HCT116 (cell line): ENCODE data around the gene EIF3F. TPM values are rescaled to one million over a fixed set of nuclear protein-coding genes. Genes with fewer than 3 reads are reported as not detected.

Experiments used
- ATAC-seq: fragments of 200-7000 bp; cut with Tn5 transposase; 2 replicates; pipeline ENCODE4 v1.9.1; 2020; ENCODE audit warnings: mild to moderate bottlenecking, moderate library complexity
- BruUV-seq: library from RNA; stranded (reverse); fragments of 400-500 nt; replicated peaks from 2 replicates; lab custom pipeline; 2021; lab: Mats Ljungman, UMichigan
- CTCF ChIA-PET: fragments of 300-600 bp; sonication (Branson Sonifier 250); formaldehyde crosslinking; loops from one replicate; lab custom pipeline; 2021; ENCODE audit warnings: antibody characterized with exemption; lab: Charles Lee
- POLR2A ChIA-PET: fragments of 300-600, 350-600 bp; sonication (Branson Sonifier 250); formaldehyde crosslinking; loops from one replicate; lab custom pipeline; 2021; ENCODE audit warnings: antibody characterized with exemption; lab: Charles Lee
- RAD21 ChIA-PET, 2 experiments: fragments of 300-600 bp; sonication (Branson Sonifier 250); formaldehyde crosslinking; loops; one replicate each; lab custom pipeline; 2023; ENCODE audit warnings: low total read pairs in 2 of 2; ENCODE audit not compliant: uncharacterized antibody in 2 of 2, unreplicated experiment in 2 of 2, low non-redundant PET in 1 of 2; lab: Charles Lee
- DNase-seq: peaks from one replicate; pipeline ENCODE4 v3.0.0-alpha.2; 2010; ENCODE audit warnings: low read depth, low spot score
- H2AFZ ChIP-seq: fragments of 200-600 bp; shearing (Covaris generic), sonication (generic); 2 replicates; pipeline ENCODE4 v1.6.1; 2017; ENCODE audit warnings: low read depth, mixed run types, mixed read lengths, antibody characterized with exemption, low read length; ENCODE audit not compliant: poor library complexity, severe bottlenecking
- H3K27ac ChIP-seq: 2 replicates; pipeline ENCODE4 v1.5.1; 2012; ENCODE audit warnings: low read depth, low read length
- H3K27me3 ChIP-seq: fragments of 200-600 bp; sonication (generic); 2 replicates; pipeline ENCODE4 v1.6.1; 2016; ENCODE audit warnings: mixed run types, low read length, mixed read lengths; ENCODE audit not compliant: insufficient read depth
- H3K36me3 ChIP-seq, 2 experiments: fragments of 200-500 bp in 1 of 2; fragments of 200-600 bp in 1 of 2; sonication (Bioruptor generic) in 1 of 2; sonication (generic) in 1 of 2; 2 replicates each; pipeline versions ENCODE4 v1.5.1 to v1.6.1; 2014 to 2016; ENCODE audit warnings: low read length in 2 of 2, inconsistent platforms in 1 of 2, mixed read lengths in 1 of 2, mixed run types in 1 of 2; ENCODE audit not compliant: insufficient read depth in 2 of 2, control insufficient read depth in 1 of 2
- H3K4me1 ChIP-seq, 2 experiments: fragments of 200-600 bp in 1 of 2; sonication (generic) in 1 of 2; 2 replicates each; pipeline versions ENCODE4 v1.5.1 to v1.6.1; 2012 to 2017; ENCODE audit warnings: low read length in 2 of 2, inconsistent platforms in 1 of 2, mild to moderate bottlenecking in 1 of 2, mixed read lengths in 1 of 2, mixed run types in 1 of 2, moderate library complexity in 1 of 2; ENCODE audit not compliant: insufficient read depth in 2 of 2, control insufficient read depth in 1 of 2
- H3K4me2 ChIP-seq: fragments of 200-600 bp; sonication (generic); 2 replicates; pipeline ENCODE4 v1.6.1; 2017; ENCODE audit warnings: mixed run types, low read length, mixed read lengths
- H3K4me3 ChIP-seq, 2 experiments: fragments of 200-600 bp in 1 of 2; sonication (generic) in 1 of 2; replicated peaks in 1 of 2; 2 replicates each; pipeline ENCODE4 v1.5.1; 2011 to 2016; ENCODE audit warnings: low read length in 2 of 2, control low read depth in 1 of 2, low read depth in 1 of 2, mild to moderate bottlenecking in 1 of 2, mixed read lengths in 1 of 2, mixed run types in 1 of 2
- H3K79me2 ChIP-seq: fragments of 200-600 bp; sonication (generic); 2 replicates; pipeline ENCODE4 v1.6.1; 2017; ENCODE audit warnings: mild to moderate bottlenecking, mixed run types, low read length, moderate library complexity, mixed read lengths; ENCODE audit not compliant: insufficient read depth
- H3K9ac ChIP-seq: fragments of 200-600 bp; sonication (generic); 2 replicates; pipeline ENCODE4 v1.6.1; 2016; ENCODE audit warnings: low read length, mixed read lengths
- H3K9me2 ChIP-seq: fragments of 200-600 bp; sonication (generic), shearing (Covaris generic); 2 replicates; pipeline ENCODE4 v1.6.1; 2017; ENCODE audit warnings: mixed run types, mild to moderate bottlenecking, moderate library complexity; ENCODE audit not compliant: insufficient read depth
- H3K9me3 ChIP-seq, 2 experiments: fragments of 200-500 bp in 1 of 2; fragments of 200-600 bp in 1 of 2; sonication (Bioruptor generic) in 1 of 2; sonication (generic) in 1 of 2; 2 replicates each; pipeline ENCODE4 v1.6.1; 2014 to 2017; ENCODE audit warnings: low read length in 2 of 2, mixed read lengths in 2 of 2, inconsistent platforms in 1 of 2, low read depth in 1 of 2, mild to moderate bottlenecking in 1 of 2, mixed run types in 1 of 2, moderate library complexity in 1 of 2; ENCODE audit not compliant: control insufficient read depth in 1 of 2, insufficient read depth in 1 of 2
- H4K20me1 ChIP-seq: fragments of 200-600 bp; sonication (generic), shearing (Covaris generic); 2 replicates; pipeline ENCODE4 v1.6.1; 2017; ENCODE audit warnings: mixed run types, mild to moderate bottlenecking, moderate library complexity; ENCODE audit not compliant: insufficient read depth
- EGR1 ChIP-seq: IDR thresholded peaks from 2 replicates; pipeline ENCODE4 v1.6.1; 2012; ENCODE audit warnings: low read depth
- ELF1 ChIP-seq: IDR thresholded peaks from 2 replicates; pipeline ENCODE4 v1.6.1; 2012; ENCODE audit warnings: low read depth, borderline replicate concordance
- FOSL1 ChIP-seq: IDR thresholded peaks from 2 replicates; pipeline ENCODE4 v1.6.1; 2012; ENCODE audit warnings: low read depth
- JUND ChIP-seq: IDR thresholded peaks from 2 replicates; pipeline ENCODE4 v1.6.1; 2012
- POLR2A ChIP-seq: IDR thresholded peaks from 2 replicates; pipeline ENCODE4 v1.7.0; 2011; ENCODE audit warnings: borderline replicate concordance; ENCODE audit not compliant: insufficient read depth, insufficient read length; ENCODE audit errors: extremely low read depth
- POLR2AphosphoS5 ChIP-seq: IDR thresholded peaks from 2 replicates; pipeline ENCODE4 v1.6.1; 2011; ENCODE audit warnings: mild to moderate bottlenecking, low read depth, low read length, moderate library complexity
- SIN3A ChIP-seq: IDR thresholded peaks from 2 replicates; pipeline ENCODE4 v1.6.1; 2012; ENCODE audit warnings: low read depth
- SP1 ChIP-seq: IDR thresholded peaks from 2 replicates; pipeline ENCODE4 v1.6.1; 2012; ENCODE audit warnings: low read depth
- SRF ChIP-seq: IDR thresholded peaks from 2 replicates; pipeline ENCODE4 v1.6.1; 2012; ENCODE audit warnings: low read depth
- YY1 ChIP-seq: IDR thresholded peaks from 2 replicates; pipeline ENCODE4 v1.6.1; 2011; ENCODE audit warnings: low read length, low read depth, moderate library complexity, mild to moderate bottlenecking; ENCODE audit not compliant: insufficient replicate concordance; ENCODE audit errors: extremely low read depth
- ZFX ChIP-seq: fragments of 450-650 bp; IDR thresholded peaks from 2 replicates; pipeline ENCODE4 v1.6.1; 2017
- intact Hi-C: fragments of 100-400 bp; cut with micrococcal nuclease; formaldehyde crosslinking; loops from 2 replicates; pipeline ENCODE4 v1.10.0; 2022
- total RNA-seq: library from RNA; stranded (reverse); gene quantifications from one replicate; pipeline ENCODE4 v1.2.1, GENCODE V29; 2021; ENCODE audit not compliant: unreplicated experiment
- TF ChIP-seq, protein P1 (sequence below): IDR thresholded peaks from 2 replicates; pipeline ENCODE4 v1.6.1; 2012
- TF ChIP-seq, protein P2 (sequence below), 3 experiments: fragments of 200-600 bp in 1 of 3; sonication (generic) in 1 of 3; IDR thresholded peaks in 2 of 3; conservative IDR thresholded peaks in 1 of 3; 2 replicates each; pipeline ENCODE4 v1.5.1; 2012 to 2017; ENCODE audit warnings: low read depth in 2 of 3, low read length in 2 of 3, antibody characterized with exemption in 1 of 3, borderline replicate concordance in 1 of 3, control low read depth in 1 of 3, mild to moderate bottlenecking in 1 of 3, mixed read lengths in 1 of 3, mixed run types in 1 of 3, moderate library complexity in 1 of 3; ENCODE audit not compliant: insufficient read depth in 1 of 3
- TF ChIP-seq, protein P3 (sequence below): IDR thresholded peaks from 2 replicates; pipeline ENCODE4 v1.6.1; 2011; ENCODE audit warnings: mild to moderate bottlenecking, low read length, moderate library complexity; ENCODE audit not compliant: insufficient replicate concordance; ENCODE audit errors: extremely low read depth

Gene EIF3F
- total RNA-seq, 1 experiment from 2014 or later: 313 TPM

DNA sequence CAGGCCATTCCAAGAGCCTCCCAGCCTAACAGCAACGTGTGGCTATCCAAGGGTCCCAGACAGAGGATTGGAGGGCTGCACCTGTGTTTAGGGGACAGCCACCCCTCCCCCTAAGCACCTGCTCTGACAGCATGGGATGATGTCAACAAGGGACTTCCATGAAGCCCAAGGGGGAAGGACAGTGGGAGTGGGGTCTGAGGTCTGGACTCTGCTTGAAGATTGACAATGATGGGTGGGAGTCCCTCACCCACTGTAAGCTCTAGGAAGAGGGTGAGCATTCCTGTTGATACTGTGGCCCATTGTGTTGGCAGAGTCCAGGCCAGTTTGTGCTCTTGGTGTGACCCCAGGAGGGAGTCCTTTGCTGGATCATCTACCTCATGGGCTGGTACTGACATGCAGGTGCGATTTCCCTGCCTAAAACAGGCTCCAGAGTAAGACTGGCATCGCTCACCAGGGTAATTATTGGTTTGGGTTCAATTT is 47.0 kb downstream of the EIF3F start:
- RAD21 ChIA-PET: interaction anchor here (1.5 to 2.4 kb wide), 3 partner anchors 57 to 66 kb away, joined by 3 to 10 read pairs (median 9); no protein-coding TSS in a partner anchor
- Histone ChIP-seq H3K4me1 (peaks cover 0 to 10% of the 10 kb centered on the region in 2 experiments; a peak in 2 of 4 replicates), H3K9me3 (no peaks in the 10 kb centered on the region), H4K20me1 (no peaks in the 10 kb centered on the region), H2AFZ (no peak overlapping the region)
- intact Hi-C loops: no loop called here
- TF ChIP-seq FOSL1 (no peak), ELF1 (no peak), ZFX (no peak), SP1 (no peak), SRF (no peak), YY1 (no peak), EGR1 (no peak), POLR2AphosphoS5 (no peak)
- TF ChIP-seq, all 23 proteins: peak for 0
- Histone ChIP-seq H3K79me2 (no peaks in the 10 kb centered on the region), H3K36me3 (no peaks in the 10 kb centered on the region), H3K4me3 (no peak overlapping the region), H3K9me2 (no peaks in the 10 kb centered on the region), H3K27ac (no peak overlapping the region), H3K4me2 (no peak overlapping the region), H3K27me3 (no peaks in the 10 kb centered on the region; the same call in 1 of the 2 replicates), H3K9ac (no peak overlapping the region)
- ChIA-PET POLR2A (no interaction called here), CTCF (interaction anchor here (0.9 to 4.3 kb wide), 8 partner anchors 10 to 533 kb away, joined by 4 to 57 read pairs (median 8); no protein-coding TSS in a partner anchor)
- no TSS peak for BruUV-seq
- DNase-seq (no peak), ATAC-seq (no peak)

DNA sequence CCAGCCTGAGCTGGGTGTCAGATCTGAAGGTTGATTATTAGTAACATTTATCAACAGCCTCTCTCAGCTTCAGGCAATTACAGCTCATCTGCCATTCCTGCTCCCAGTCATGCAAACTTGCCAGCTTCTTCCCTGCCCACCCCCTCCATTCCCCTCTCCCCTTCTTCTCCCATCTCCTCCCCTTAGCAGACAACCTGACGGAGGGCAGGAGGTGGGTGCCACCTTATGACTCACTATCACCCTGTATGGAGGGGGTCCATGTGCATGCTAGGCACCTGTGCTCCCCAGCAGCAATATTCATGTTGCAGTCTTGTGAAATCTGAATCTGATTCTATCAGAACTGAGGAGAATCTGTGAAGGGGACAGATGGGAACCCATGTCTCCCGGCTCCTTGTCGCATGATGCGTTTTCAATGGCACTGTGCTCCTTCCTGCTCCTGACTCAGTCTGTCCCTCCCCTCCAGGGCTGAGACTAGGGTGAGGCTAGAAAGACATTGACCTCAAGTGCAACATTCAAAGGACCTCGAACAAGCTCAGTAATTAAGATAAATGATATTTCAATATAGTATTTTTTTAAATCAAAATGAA is 47.6 kb downstream of the EIF3F start:
- Histone ChIP-seq H3K4me3 (no peak overlapping the region), H2AFZ (no peak overlapping the region), H3K4me2 (no peak overlapping the region), H3K27me3 (no peaks in the 10 kb centered on the region; the same call in 1 of the 2 replicates), H3K9ac (no peak overlapping the region), H3K9me2 (no peaks in the 10 kb centered on the region), H4K20me1 (no peaks in the 10 kb centered on the region), H3K4me1 (peaks cover 0 to 10% of the 10 kb centered on the region in 2 experiments; a peak in 2 of 4 replicates), H3K79me2 (no peaks in the 10 kb centered on the region), H3K9me3 (no peaks in the 10 kb centered on the region), H3K36me3 (no peaks in the 10 kb centered on the region), H3K27ac (no peak overlapping the region)
- intact Hi-C loops: no loop called here
- CTCF ChIA-PET: interaction anchor here (0.6 to 4.3 kb wide), 5 partner anchors 16 to 65 kb away, joined by 4 to 57 read pairs (median 9); no protein-coding TSS in a partner anchor
- POLR2A ChIA-PET: no interaction called here
- no TSS peak for BruUV-seq
- ATAC-seq (no peak), DNase-seq (no peak)
- RAD21 ChIA-PET: interaction anchor here in 1 of 2 experiments (2.4 kb wide), 1 partner anchor 56 kb away, joined by 9 read pairs; no protein-coding TSS in a partner anchor
- TF ChIP-seq, protein P1, sequence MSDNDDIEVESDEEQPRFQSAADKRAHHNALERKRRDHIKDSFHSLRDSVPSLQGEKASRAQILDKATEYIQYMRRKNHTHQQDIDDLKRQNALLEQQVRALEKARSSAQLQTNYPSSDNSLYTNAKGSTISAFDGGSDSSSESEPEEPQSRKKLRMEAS: no peak
- TF ChIP-seq POLR2A: no peak
- no peak for TF ChIP-seq FOSL1
- TF ChIP-seq ZFX: no peak
- no peak for TF ChIP-seq SRF
- no peak for TF ChIP-seq SIN3A
- no peak for TF ChIP-seq YY1
- TF ChIP-seq, protein P2, sequence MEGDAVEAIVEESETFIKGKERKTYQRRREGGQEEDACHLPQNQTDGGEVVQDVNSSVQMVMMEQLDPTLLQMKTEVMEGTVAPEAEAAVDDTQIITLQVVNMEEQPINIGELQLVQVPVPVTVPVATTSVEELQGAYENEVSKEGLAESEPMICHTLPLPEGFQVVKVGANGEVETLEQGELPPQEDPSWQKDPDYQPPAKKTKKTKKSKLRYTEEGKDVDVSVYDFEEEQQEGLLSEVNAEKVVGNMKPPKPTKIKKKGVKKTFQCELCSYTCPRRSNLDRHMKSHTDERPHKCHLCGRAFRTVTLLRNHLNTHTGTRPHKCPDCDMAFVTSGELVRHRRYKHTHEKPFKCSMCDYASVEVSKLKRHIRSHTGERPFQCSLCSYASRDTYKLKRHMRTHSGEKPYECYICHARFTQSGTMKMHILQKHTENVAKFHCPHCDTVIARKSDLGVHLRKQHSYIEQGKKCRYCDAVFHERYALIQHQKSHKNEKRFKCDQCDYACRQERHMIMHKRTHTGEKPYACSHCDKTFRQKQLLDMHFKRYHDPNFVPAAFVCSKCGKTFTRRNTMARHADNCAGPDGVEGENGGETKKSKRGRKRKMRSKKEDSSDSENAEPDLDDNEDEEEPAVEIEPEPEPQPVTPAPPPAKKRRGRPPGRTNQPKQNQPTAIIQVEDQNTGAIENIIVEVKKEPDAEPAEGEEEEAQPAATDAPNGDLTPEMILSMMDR (IDR thresholded peaks at IDR 0.05 in 2 of 3, conservative IDR thresholded peaks at IDR 0.05 in 1 of 3; ENCODE audit: borderline replicate concordance in 1 of 3, insufficient read depth in 1 of 3, low read depth in 2 of 3, low read length in 2 of 3): no peak
- TF ChIP-seq, protein P3, sequence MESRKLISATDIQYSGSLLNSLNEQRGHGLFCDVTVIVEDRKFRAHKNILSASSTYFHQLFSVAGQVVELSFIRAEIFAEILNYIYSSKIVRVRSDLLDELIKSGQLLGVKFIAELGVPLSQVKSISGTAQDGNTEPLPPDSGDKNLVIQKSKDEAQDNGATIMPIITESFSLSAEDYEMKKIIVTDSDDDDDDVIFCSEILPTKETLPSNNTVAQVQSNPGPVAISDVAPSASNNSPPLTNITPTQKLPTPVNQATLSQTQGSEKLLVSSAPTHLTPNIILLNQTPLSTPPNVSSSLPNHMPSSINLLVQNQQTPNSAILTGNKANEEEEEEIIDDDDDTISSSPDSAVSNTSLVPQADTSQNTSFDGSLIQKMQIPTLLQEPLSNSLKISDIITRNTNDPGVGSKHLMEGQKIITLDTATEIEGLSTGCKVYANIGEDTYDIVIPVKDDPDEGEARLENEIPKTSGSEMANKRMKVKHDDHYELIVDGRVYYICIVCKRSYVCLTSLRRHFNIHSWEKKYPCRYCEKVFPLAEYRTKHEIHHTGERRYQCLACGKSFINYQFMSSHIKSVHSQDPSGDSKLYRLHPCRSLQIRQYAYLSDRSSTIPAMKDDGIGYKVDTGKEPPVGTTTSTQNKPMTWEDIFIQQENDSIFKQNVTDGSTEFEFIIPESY: no peak
- no peak for TF ChIP-seq POLR2AphosphoS5
- TF ChIP-seq SP1: no peak
- no peak for TF ChIP-seq JUND
- no peak for TF ChIP-seq EGR1
